WERI-Rb-1 (cell line): ENCODE measurements around the gene MNDA.

ENCODE experiments used
- DNase-seq: peaks from one replicate; pipeline ENCODE4 v3.0.0-alpha.2; 2020
- H3K27ac ChIP-seq: fragments of 250-450 bp; sonication (Bioruptor Pico); 2 replicates; pipeline ENCODE4 v1.5.1; 2020; ENCODE audit warnings: mild to moderate bottlenecking, moderate library complexity
- H3K27me3 ChIP-seq: fragments of 250-450 bp; sonication (Bioruptor Pico); 2 replicates; pipeline ENCODE4 v1.5.1; 2021; ENCODE audit warnings: mild to moderate bottlenecking, low read depth, moderate library complexity; ENCODE audit not compliant: insufficient read depth, severe bottlenecking
- H3K36me3 ChIP-seq: fragments of 250-450 bp; sonication (Bioruptor Pico); 2 replicates; pipeline ENCODE4 v1.5.1; 2020; ENCODE audit warnings: mild to moderate bottlenecking, moderate library complexity
- H3K4me3 ChIP-seq: 2 replicates; pipeline ENCODE4 v1.5.1; 2011; ENCODE audit warnings: low read depth, mild to moderate bottlenecking, control low read depth, low read length
- H3K9me3 ChIP-seq: fragments of 250-450 bp; sonication (Bioruptor Pico); 2 replicates; pipeline ENCODE4 v1.5.1; 2021; ENCODE audit warnings: mild to moderate bottlenecking, moderate library complexity; ENCODE audit not compliant: severe bottlenecking
- TF ChIP-seq, protein P1 (sequence below): IDR thresholded peaks from 2 replicates; pipeline ENCODE4 v1.5.1; 2011; ENCODE audit warnings: low read depth, mild to moderate bottlenecking, control low read depth, inconsistent platforms, low read length

Gene MNDA

GRCh38 chr1:158801396-158801795 lies 29.8 kb upstream of the MNDA start:
- Histone ChIP-seq H3K4me3 (no peak overlapping the region), H3K9me3 (no peaks in the 10 kb centered on the region), H3K27me3 (peaks cover 83% of the 10 kb centered on the region), H3K27ac (no peak overlapping the region), H3K36me3 (no peaks in the 10 kb centered on the region)
- TF ChIP-seq, protein P1, sequence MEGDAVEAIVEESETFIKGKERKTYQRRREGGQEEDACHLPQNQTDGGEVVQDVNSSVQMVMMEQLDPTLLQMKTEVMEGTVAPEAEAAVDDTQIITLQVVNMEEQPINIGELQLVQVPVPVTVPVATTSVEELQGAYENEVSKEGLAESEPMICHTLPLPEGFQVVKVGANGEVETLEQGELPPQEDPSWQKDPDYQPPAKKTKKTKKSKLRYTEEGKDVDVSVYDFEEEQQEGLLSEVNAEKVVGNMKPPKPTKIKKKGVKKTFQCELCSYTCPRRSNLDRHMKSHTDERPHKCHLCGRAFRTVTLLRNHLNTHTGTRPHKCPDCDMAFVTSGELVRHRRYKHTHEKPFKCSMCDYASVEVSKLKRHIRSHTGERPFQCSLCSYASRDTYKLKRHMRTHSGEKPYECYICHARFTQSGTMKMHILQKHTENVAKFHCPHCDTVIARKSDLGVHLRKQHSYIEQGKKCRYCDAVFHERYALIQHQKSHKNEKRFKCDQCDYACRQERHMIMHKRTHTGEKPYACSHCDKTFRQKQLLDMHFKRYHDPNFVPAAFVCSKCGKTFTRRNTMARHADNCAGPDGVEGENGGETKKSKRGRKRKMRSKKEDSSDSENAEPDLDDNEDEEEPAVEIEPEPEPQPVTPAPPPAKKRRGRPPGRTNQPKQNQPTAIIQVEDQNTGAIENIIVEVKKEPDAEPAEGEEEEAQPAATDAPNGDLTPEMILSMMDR, result no peak
- DNase-seq, result no peak

DNA sequence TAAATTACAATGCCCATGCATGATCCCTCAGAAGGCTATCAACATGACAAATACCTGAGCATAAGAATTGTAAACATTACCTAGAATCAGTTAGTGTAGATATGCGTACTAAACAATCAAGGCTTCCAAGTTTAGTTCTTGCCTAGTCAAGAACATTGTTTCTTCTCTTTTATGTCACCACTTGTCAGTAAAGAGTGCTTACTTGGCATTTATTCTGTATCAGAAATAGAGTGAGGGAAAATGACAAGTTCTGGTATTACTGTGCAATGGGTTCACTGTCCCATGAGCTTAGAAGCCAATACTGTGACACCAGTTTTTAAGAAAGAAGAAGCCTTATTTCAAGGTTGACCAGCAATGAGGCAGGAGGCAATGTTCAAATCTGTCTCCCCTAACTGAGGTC lies 27.5 kb upstream of the MNDA start:
- TF ChIP-seq, protein P1, result no peak
- Histone ChIP-seq H3K4me3 (no peak overlapping the region), H3K9me3 (peaks cover 5% of the 10 kb centered on the region), H3K27ac (no peak overlapping the region), H3K36me3 (no peaks in the 10 kb centered on the region), H3K27me3 (peaks cover 91% of the 10 kb centered on the region)
- no peak for DNase-seq

DNA sequence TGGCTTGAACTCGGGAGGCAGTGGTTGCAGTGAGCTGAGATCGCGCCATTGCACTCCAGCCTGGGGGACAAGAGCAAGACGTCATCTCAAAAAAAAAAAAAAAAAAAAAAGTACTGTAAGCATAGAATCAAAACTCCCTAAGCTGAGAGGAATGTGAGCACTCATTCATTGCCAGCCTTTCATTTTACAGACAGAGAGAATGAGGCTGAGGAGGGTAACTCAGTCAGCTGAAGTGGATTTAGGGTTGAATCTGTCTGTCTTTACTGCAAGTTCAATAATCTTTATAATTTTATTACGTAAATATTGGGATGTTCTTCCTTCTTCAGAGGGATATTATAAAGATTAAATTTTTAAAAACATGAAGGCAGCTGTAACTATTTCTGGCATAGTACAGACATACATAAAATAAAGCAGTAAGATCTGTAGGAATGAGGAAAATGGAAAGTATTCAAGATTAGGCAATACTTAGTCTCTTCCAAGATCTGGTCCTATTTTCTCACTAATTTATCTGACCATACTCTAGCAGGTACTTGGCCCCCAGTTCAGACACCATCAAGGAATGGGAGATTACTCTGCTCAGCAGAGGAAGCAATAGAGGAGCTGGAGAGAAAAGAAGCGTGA lies 24.1 kb upstream of the MNDA start:
- TF ChIP-seq, protein P1, result no peak
- Histone ChIP-seq H3K4me3 (no peak overlapping the region), H3K9me3 (peaks cover 5% of the 10 kb centered on the region), H3K36me3 (no peaks in the 10 kb centered on the region), H3K27me3 (peaks cover 92% of the 10 kb centered on the region), H3K27ac (no peak overlapping the region)
- DNase-seq, result no peak

DNA sequence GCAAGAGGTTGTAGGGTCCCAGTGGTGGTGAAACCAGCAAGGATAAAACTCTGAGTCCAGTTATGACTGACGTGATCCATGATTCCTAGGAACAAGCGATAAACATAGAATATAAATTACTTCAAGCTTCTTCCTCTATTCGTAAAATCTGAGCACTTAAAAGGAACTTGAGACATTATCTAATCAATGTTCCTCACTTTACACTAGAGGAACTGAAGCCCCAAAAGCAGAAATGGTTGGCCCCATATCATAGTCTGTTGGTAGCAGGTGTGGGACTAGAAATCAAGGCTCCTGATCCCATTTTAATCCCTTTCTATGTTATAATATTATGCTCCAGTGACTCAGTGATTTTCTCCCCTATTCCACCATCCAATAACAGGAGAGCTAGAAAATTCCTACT lies 21.9 kb upstream of the MNDA start:
- DNase-seq, result no peak

DNA sequence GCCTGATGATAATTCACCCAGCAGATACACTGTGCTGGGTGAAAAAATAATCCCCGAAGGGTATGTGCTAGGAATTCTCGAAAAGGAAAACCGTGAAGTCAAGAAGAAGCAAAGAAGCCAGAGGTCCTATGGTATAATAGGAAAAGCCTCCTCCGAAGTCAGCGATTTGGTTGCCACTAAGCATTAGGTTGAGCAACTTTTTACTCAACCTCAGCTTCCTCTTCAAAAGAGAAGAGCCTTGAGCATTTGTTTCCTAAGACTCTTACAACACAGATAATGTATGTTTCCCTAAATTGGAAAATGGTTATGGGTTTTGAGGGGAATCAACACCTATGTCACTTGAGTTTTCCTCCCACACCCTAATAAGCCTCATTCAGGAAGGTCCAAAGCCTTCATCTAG lies 21.3 kb upstream of the MNDA start:
- H3K9me3 ChIP-seq, result peaks cover 5% of the 10 kb centered on the region
- TF ChIP-seq, protein P1, result no peak
- DNase-seq, result no peak
- H3K27me3 ChIP-seq, result peaks cover 84% of the 10 kb centered on the region
- H3K4me3 ChIP-seq, result no peak overlapping the region
- H3K36me3 ChIP-seq, result no peaks in the 10 kb centered on the region
- no peak overlapping the region for H3K27ac ChIP-seq

More for the DNA sequence above, 21.9 kb upstream of the MNDA start:
- no peak overlapping the region for H3K4me3 ChIP-seq
- peaks cover 90% of the 10 kb centered on the region for H3K27me3 ChIP-seq
- H3K36me3 ChIP-seq, result no peaks in the 10 kb centered on the region
- peaks cover 5% of the 10 kb centered on the region for H3K9me3 ChIP-seq
- H3K27ac ChIP-seq, result no peak overlapping the region
- TF ChIP-seq, protein P1, result no peak

GRCh38 chr1:158810311-158810710 lies 20.8 kb upstream of the MNDA start:
- TF ChIP-seq, protein P1, result no peak
- no peak for DNase-seq
- peaks cover 84% of the 10 kb centered on the region for H3K27me3 ChIP-seq
- no peaks in the 10 kb centered on the region for H3K36me3 ChIP-seq
- no peak overlapping the region for H3K4me3 ChIP-seq
- H3K9me3 ChIP-seq, result peaks cover 5% of the 10 kb centered on the region
- H3K27ac ChIP-seq, result no peak overlapping the region
